Suprapubic skin (tissue), 4 donors: ENCODE measurements around the gene RBP4.

ENCODE experiments used
- POLR2A ChIP-seq, 2 donors: fragments of 450-650 bp; IDR thresholded peaks; one replicate each; pipeline ENCODE4 v1.6.1; 2017; ENCODE audit warnings: antibody characterized with exemption in 2 of 2, mild to moderate bottlenecking in 2 of 2, moderate library complexity in 2 of 2
- POLR2AphosphoS5 ChIP-seq, 3 donors: sonication (generic); formaldehyde crosslinking; IDR thresholded peaks; one replicate each; pipeline ENCODE4 v1.6.1; 2017; ENCODE audit warnings: antibody characterized with exemption in 3 of 3
- TF ChIP-seq, protein P1 (sequence below), 2 donors: fragments of 200-600 bp in 1 of 2; fragments of 450-650 bp in 1 of 2; sonication (generic) in 1 of 2; IDR thresholded peaks; one replicate each; pipeline ENCODE4 v1.5.1; 2016 to 2019; ENCODE audit warnings: antibody characterized with exemption in 2 of 2, mild to moderate bottlenecking in 1 of 2, moderate library complexity in 1 of 2

- TF ChIP-seq, protein P1, sequence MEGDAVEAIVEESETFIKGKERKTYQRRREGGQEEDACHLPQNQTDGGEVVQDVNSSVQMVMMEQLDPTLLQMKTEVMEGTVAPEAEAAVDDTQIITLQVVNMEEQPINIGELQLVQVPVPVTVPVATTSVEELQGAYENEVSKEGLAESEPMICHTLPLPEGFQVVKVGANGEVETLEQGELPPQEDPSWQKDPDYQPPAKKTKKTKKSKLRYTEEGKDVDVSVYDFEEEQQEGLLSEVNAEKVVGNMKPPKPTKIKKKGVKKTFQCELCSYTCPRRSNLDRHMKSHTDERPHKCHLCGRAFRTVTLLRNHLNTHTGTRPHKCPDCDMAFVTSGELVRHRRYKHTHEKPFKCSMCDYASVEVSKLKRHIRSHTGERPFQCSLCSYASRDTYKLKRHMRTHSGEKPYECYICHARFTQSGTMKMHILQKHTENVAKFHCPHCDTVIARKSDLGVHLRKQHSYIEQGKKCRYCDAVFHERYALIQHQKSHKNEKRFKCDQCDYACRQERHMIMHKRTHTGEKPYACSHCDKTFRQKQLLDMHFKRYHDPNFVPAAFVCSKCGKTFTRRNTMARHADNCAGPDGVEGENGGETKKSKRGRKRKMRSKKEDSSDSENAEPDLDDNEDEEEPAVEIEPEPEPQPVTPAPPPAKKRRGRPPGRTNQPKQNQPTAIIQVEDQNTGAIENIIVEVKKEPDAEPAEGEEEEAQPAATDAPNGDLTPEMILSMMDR (IDR thresholded peaks at IDR 0.05) = no peak
- TF ChIP-seq POLR2AphosphoS5 (IDR thresholded peaks at IDR 0.05) = no peak
- TF ChIP-seq POLR2A (IDR thresholded peaks at IDR 0.05) = no peak
Observed at GRCh38 chr10:93589648-93590562, 11.1 kb downstream of the RBP4 start.
